HG03457 (cell line): ENCODE measurements around the gene ADIG.

Source experiments
- ATAC-seq: cut with Tn5 transposase; IDR thresholded peaks from one replicate; pipeline ENCODE4 v1.9.1; 2021; ENCODE audit warnings: moderate number of reproducible peaks; ENCODE audit not compliant: unreplicated experiment

The ADIG gene

DNA sequence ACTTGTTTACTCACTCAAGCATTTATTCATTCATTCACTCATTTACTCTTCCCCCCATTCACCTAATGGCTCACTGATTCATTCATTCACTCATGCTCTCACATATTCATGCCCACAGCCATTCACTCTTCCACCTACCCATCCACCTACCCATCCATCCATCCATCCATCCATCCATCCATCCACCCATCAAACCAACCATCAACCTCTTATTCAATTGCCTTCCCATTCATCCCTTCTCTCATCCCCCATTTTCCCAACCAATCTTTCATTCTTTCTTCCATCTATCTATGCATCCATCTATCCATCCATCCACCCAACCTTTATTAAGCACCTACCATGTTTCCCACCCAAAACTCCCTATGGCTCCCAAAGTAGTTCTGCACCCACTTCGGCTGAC is 19.1 kb downstream of the ADIG start:
- ATAC-seq = no peak

DNA sequence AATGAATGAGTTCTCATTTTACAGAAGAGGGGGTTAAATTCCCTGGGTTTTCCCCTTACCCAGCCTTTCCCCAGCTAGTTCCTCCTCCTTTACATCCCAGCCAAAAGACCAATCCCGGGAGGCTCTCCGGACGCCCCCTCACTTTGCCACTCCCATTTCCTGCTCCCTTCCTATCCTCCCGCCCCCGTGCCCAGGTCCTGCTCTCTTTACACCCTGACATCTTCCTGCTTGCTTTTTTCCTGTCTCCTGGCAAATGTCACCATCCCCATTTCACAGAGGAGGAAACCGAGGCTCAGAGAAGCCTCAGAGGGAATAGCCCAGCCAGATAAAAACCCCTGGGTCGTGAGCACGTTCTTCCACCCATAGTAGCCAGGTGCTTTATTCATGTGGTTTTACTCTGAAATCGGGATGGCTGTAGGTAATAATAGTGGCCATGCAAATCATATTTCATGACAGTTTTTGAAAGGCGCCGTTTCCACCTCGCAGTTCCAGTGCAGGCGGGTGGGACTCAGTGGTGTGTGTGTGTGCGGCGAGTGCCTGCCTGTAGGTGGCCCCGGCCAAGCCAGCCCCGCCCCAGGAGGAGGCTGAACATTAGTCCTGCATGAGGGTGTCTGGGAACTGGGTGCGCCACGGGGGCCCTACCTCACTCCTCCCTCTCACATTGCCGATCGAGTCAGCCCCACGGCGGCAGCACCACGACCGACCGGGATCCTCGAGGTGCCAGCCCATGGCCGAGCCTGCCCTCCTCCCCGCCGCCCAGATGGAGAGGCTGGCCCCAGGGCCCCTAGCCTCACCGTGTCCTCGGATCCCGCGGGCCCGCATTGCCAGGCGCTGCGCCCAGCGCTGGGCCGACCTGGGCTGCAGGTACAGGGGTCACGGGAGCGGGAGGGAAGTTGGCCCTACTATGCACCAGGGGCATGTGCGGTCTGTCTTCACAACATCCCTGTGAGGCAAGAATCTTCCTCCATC is 20.5 kb downstream of the ADIG start, which contains the start of gene ARHGAP40:
ARHGAP40 (plus strand) TSS at position 594 of the 969 bp plus-strand sequence.
- no peak for ATAC-seq

DNA sequence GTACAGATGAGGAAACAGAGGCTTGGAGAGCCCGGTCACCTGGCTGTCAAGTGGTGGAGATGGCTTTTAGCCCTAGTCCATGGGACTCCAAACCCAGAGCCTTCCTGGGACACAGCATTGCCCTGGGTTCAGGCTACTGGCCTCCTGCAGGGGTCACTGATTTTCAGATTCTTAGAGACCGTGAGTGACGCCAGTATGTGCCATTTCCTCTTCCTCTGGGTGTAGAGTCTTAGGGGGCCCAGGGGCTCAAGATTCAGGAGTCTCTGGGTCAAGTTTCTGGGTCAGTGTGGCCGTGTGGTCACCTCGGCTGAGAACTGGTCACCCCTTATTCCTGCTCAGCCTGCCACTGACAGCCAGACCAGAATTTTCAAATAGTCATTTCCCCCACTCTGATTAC is 21.2 kb downstream of the ADIG start:
- no peak for ATAC-seq

DNA sequence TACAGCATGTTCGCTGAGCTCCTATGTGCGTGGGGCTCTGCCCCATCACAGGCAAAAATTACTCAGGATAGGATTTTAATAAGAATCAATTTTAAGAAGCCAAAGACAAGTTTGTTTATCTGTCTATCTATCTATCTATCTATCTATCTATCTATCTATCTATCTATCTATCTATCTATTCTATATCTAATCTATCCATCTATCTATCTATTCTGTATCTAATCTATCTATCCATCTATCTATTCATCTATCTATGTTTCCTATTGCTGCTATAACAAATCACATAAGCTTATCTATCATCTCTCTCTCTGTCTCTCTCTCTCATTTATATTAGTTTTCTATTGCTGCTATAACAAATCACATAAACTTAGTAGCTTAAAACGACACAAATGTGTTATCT is 22.3 kb downstream of the ADIG start:
- ATAC-seq = no peak

DNA sequence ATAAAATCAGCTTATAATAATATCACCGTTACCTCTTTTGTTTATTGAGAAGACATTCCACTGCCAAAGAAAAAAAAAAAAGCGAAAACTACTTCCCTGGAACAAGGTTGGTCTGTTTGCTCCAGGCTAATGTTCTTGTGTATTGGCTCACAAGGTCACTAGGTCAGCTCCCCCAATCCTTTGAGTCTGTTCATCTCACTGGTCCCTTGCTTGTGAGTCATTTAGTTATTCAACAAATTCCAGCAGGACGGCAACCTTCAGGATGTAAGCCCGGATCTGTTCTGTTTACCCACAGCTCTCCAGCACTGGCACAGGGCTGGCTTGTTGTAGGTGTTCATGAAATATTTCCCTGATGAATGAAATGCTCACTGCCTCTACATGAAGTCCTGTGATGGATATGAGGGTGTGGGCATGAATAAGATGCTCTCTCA is 23.9 kb downstream of the ADIG start:
- no peak for ATAC-seq

DNA sequence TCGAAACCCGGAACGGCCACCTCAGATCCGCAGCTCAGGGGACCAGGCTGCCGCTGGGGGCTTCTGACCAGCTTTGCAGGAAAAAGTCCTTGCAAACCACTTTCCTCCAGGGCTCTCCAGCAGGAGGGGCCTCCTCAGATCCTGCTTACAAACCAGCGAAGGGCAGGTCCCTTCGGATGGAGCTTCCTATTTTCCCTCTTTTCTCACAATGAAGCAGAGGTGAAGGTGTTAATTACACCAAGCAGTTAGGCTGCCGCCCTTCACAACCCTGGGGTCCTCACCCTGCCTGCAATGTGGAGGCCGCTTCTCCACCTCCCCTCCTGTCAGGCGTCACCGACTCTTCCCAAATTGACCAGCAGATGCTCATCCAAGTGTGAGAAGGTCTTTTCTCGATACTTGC is 26.4 kb downstream of the ADIG start:
- ATAC-seq = no peak

DNA sequence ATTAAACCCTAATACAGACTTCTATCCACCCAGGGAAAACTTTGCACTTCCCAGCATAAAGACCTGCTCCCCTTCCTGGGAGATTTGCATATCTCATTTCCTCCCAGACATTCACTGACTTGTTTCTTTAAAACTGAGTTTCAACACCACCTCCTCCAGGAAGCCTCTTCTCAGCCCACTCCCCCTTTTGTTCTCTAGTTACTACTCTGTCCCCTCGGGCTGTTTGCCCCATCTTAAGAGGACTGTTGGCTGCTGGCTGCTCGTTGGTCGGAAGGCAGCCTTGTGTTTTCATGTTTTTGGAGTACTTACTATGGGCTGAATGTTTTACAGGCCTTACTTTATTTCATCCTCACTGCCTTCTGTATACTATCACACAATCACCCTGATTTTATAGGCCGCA is 27.2 kb downstream of the ADIG start:
- ATAC-seq = no peak

DNA sequence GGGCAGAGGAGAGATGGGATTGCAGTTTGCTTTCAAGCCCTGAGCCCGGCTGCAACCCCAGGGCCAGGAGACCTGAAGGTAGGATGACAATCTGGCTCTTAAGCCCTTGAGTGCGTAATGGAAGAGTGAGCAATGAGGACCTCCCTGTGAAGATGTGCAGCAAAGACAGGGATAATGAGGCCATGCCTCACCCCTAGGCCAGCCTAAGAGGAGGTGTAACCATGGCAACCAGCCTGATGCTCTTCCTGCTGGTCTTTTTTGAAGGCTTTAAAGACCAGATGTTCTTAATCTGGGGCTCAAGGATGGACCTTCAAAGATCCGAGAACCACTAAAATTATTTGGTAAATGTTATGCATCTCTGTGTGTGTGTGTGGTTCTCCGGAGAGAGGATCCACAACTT is 28.8 kb downstream of the ADIG start:
- no peak for ATAC-seq

DNA sequence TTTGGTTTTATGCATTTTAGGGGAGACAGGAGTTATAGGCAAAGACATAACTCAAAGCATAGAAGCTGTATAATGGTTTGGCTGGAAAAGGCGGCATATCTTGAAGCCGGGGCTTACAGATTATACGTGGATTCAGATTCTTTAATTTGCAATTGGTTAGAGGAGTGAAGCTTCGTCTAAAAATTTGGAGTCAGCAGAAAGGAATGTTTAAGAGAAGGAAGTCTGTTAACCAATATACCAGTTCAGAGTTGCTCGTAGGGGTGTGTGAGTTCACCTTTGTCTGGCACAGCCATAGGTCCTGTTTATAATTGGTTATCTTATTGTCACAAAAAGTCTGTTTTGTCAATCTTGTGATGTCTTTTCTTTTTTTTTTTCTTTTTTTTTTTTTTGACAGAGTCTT is 29.5 kb downstream of the ADIG start:
- ATAC-seq = no peak

DNA sequence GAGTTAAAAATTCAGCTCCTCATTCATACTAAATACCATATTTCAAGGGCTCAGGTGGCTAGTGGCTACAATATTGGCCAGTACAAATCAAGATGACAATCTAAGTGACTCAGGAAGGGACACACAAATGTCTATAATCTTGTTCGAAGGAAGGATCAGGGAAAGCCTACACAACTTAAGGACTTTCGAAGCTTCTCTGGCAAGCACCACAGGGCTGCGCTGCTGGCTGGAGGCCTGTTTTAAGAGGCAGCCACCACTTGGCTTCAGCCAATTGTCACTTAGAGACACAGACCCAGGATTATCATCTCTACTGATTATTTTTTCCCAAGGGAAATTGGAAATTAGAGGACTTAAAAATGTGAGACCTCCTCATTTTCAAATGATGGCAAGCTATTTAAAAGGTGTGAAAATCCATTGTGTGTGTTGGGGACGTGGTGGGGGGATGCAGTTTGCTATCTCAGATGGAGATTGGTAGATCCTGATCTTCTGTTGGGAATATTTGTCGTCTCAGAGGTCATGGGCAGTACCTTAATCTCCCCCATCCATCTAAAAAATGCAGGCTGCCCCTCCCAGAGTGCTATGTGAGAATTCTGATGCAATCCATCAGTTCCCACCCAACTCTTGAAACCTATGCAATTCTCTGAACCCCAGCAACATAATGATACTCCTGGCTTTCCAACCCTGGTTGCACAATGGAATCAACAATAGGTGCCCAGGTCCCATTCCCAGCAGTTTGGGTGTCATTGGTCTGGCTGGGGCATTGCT is 31.9 kb downstream of the ADIG start:
- no peak for ATAC-seq

DNA sequence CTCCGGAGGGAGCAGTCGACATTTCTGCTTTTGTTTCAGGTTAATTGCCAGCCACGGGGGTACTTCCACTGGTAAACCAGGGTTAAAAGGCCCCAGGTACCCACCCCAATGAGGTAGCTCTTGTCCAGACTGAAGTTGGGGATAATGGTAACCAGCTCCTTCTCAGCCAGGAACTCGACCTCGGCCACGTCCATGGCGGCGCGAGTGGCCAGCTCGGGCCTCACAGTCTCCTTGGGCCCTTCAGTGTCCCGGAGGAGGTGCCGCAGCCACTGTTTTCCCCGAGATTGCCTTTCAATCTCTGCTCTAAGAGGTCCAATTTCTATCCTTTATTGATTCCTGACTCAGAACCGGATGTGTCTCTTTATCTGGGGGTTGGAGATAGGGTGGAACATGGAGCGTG is 34.3 kb downstream of the ADIG start:
- ATAC-seq = no peak

DNA sequence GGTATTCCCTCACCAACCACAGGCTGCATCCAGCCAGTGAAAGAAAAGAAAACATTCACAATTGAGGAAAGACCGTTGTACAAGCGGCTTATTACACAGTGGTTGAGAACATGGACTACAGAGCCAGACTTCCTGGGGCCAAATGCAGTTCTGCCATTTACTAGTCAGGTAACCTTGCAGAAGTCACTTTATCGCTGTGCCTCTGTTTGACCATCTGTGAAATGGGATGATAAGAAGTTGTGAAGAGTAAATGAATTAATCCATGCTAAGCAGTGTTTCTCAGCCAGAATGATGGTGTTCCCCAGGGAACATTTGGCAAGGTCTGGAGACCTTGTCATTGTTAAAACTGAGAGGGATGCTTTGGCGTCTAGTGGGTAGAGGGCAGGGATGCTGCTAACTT is 35.5 kb downstream of the ADIG start:
- no peak for ATAC-seq

DNA sequence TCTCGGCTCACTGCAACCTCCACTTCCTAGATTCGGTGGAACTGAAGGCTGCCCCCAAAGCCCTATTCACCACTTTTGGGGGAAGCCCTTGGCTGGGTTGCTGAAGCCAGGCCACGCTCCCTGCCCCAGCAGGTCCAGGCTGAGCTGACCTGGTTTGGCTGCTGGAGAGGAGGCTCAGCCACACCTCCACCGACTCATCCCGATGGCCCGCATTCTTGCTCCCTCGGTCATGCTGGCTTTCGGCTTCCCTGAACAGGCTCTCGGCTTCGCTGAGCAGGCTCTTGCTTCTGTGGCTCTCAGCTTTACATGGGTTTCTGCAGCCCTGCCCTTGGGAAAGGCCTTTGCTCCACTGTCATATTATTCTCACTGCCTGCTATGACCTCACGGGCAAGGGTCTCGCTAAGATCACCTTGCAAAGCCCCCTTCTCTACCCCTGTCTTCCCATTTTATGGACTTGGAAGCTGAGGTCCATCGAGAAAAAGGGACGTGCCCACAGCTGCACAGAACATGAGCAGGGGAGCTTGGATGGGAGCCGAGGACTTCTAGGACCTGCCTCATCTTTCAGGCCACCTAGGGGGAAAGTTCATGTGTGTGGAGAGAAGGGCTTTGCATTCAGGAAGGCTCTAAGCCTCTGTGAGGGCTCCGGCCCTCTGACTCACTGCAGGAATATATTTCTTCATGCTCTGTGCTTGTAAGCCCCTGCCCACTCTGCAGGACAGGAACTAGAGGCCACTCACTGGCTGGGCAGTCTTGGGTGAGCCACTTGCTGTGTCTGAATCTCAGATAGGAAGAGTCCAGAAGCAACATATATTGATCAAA is 36.2 kb downstream of the ADIG start:
- no peak for ATAC-seq

DNA sequence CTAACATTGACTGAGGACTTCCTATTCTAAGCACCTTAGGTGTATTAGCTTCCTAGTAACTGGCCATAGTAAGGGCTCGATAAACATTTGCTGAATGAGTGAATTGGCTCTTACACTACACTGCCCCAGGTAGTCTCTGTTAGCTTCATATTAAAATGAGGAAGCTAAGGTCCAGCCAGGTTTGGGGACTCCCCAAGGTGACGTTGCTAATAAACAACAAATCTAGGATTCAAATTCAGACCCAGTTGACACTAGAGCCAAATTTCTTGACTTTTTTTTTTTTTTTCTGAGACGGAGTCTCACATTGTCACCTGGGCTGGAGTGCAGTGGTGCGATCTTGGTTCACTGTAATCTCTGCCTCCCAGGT is 36.8 kb downstream of the ADIG start:
- ATAC-seq = no peak

DNA sequence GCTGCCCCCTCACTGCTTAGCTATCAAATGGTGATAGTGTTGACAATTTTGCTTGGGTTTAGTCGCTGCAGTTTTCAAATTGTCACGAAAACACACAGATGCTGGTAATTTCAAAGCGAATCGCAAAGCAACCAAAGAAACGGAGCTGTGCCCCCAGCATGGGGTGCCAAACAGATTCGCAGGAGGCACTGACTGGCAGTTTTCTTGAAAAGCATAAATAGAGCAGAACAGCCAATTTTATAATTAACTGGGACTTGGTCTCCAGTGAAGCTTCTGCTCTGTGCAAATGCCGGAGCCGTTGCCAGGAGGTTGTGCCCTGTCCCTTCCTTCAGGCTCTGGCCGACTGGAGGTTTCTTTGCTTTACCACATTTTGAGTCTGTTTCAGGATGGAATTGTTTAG is 39.4 kb downstream of the ADIG start:
- no peak for ATAC-seq

DNA sequence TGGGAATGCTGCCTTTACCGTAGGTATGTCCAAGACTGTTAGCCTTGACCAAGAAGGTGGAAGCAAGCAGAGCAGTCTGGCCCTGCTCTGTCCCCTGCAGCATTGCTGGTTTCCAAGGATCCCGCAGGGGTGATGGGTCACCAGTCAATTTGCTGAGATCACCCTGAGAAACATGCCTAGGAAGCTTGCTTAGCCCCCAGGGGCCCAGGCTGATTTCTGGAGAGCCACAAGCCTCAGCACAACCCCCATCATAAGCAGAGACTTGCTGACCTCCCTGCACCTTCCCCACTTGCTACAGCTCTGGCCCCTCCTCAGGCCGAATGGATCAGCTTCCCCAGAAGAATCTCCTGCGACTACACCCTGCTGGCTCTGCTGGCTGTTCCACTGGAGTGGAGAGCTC is 42.1 kb downstream of the ADIG start:
- ATAC-seq = no peak

DNA sequence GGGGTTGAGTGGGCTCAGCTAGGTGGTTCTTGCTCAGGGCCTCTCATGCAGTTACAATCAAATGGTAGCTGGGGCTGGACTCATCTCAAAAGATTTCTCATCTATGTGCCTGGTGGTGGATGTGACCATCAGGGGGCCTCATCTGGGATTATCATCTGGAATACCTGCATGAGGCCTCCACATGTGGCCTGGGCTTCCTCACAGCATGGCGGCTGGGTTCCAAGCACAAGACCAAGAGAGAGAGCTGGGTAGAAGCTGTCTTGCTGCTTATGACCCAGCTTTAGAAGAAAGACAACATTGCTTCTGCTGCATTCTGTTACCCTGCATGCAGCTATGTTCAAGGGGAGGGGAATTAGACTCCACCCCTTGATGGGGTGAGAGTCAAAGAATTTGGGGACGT is 43.1 kb downstream of the ADIG start:
- no peak for ATAC-seq

DNA sequence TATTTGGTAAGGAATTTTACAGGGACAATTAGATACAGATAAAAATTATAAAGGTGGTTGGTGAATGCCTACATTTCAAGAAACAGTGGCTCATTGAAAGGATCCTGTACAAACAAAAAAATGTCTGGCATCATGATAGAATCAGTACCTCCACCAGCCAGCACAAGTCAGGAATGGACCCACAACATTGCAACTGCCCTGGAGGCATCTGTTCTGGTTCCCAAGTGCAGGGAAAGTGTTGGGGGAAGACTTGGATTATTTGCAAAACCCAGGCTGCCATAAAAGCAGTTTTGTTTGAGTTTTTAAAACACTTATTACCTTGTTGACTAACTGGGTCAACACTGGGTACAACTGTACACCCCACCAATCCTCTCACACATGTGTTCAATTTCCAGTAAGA is 44.9 kb downstream of the ADIG start:
- ATAC-seq = no peak

DNA sequence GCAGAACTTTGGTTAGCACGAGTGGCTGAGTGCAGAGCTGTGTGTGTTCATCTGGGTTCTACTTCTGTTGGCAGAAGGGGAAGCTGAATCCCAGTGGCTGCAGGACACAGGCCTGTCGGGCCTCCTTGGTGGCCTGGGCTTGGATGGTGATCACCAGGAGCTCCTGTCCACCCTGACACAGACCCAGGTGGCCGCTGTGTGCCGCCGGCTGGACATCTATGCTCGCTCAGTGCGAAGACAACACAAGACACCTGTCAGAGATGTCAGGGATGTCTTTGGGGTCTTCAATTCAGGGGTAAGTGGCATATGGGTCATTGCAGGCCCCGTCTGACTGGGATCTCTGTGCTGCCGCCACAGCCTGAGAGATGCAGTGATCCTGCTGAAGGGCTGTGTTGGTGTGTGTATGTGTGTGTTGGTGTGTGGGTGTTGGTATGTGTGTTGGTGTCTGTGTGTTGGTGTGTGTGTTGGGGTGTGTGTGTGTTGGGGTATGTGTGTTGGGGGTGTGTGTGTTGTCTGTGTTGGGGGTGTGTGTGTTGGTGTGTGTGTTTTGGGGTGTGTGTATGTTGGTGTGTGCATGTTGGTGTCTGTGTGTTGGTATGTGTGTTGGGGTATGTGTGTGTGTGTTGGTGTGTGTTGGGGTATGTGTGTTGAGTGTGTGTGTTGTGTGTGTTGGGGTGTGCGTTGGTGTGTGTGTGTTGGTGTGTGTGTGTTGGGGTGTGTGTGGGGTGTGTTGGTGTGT is 46.1 kb downstream of the ADIG start:
- ATAC-seq = no peak

DNA sequence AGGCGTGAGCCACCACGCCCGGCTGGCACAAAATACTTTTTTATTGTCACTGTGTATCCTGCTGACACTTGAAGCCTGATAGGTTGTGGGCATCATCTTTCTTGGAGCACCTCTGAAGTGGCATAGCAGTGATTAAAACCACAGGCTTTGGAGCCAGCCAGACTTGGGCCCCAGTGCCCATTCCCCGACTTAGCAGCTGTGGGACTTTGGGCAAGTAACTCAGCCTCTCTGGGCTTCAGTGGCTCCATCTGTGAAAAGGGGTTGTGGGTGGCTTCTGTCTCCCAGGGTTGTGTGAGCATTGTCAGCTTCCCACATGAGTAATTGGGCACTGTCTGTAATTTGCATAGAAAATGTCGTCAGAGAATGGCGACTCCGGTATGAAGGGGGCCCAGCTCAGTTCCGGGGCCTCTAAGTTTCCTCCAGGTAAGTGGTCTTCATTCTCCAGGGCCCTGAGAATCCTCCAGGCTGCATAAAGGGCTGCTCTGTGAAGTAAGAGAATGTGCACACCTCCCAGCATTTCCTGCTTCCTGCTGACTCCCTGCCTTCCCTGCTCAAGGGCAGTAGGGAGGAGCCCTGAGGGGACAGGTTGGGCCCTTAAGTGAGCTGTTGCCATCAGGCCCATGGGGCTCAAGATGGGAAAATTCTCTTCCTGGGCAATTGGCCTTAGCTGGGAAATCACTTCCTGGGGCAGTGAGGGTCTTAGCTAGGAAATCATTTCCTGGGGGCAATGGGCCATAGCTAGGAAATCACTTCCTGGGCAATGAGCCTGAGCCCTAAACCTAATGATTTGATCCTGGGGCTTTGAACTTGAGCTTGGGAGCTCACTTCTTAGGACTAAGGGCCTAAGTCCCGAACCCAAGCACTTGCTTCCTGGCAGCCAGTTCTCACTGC is 47.8 kb downstream of the ADIG start:
- no peak for ATAC-seq
